ENCODE measurements around the gene TCF3.

The TCF3 gene

DNA sequence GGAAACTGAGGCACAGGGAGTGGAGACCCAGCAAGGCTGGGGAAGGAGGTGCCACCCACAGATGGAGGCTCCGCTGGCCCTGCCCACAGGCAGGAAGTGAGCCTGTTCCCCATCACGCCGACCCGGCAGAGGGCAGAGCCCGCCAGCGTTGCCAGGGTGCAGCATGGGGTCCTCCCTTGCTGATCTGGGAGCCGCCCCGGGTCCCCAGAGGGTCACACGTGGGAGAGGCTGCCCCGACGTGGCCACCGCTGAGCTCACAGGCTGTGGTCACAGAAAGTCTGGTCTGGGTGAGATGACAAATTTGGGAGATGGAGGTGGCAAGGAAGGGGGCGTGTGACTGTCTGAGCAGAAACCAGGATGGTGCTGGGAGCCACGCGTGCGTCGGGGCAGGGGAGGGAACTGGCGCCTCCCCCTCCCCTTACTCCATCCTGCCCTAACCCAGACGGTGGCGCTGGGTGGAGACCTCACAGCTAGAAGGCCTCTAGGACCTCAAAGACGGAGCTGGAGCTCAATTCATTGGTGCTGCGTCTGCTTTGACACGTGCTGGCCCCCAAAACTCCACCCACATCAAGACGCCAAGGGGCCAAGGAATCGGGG lies 92.0 kb downstream of the TCF3 start:
- DNase-seq (ENCODE audit: low read depth), result no peak
